Tibial artery (tissue), 4 donors: Measurements from ENCODE around the gene GRHL3.

Experiments used
- DNase-seq, 2 donors: peaks; one replicate each; pipeline ENCODE4 v3.0.0-alpha.2; 2019
- H3K27ac ChIP-seq, 2 donors: fragments of 200-600 bp; sonication (generic) in 1 of 2; 1 replicate in 1 of 2; 2 replicates in 1 of 2; pipeline ENCODE4 v1.5.1; 2018 to 2019; ENCODE audit warnings: mild to moderate bottlenecking in 1 of 2
- H3K27me3 ChIP-seq, 2 donors: fragments of 200-600 bp; sonication (generic) in 1 of 2; one replicate each; pipeline versions ENCODE4 v1.5.1 to v1.6.0; 2016 to 2019
- H3K36me3 ChIP-seq, 3 donors: fragments of 200-600 bp; sonication (generic) in 2 of 3; one replicate each; pipeline ENCODE4 v1.5.1; 2016 to 2019; ENCODE audit warnings: mild to moderate bottlenecking in 2 of 3
- H3K4me1 ChIP-seq, 4 donors: fragments of 200-600 bp; sonication (generic) in 2 of 4; 1 replicate in 3 of 4; 2 replicates in 1 of 4; pipeline ENCODE4 v1.5.1; 2016 to 2019
- H3K4me3 ChIP-seq, 2 donors: fragments of 200-600 bp; sonication (generic) in 1 of 2; 1 replicate in 1 of 2; 2 replicates in 1 of 2; pipeline ENCODE4 v1.5.1; 2018 to 2019; ENCODE audit warnings: mild to moderate bottlenecking in 2 of 2
- H3K9me3 ChIP-seq, 3 donors: fragments of 200-600 bp; sonication (generic) in 1 of 3; one replicate each; pipeline ENCODE4 v1.5.1; 2016 to 2019
- CTCF ChIP-seq, 2 experiments: fragments of 200-600 bp in 1 of 2; fragments of 450-650 bp in 1 of 2; IDR thresholded peaks; one replicate each; pipeline ENCODE4 v1.5.1; 2017 to 2019; ENCODE audit warnings: antibody characterized with exemption in 2 of 2, mild to moderate bottlenecking in 1 of 2, moderate library complexity in 1 of 2
- intact Hi-C: fragments of 100-400 bp; cut with DNase I; formaldehyde crosslinking; loops from one replicate; pipeline ENCODE4 v1.15.0; 2023; ENCODE audit warnings: low total_unique reads

Gene GRHL3

GRCh38 chr1:24277420-24278169 is 41.6 kb upstream of the GRHL3 start:
- H3K27me3 ChIP-seq = peaks cover 0 to 28% of the 10 kb centered on the region in 2 donors
- intact Hi-C loops = no loop called here
- H3K27ac ChIP-seq = no peak overlapping the region
- no peaks in the 10 kb centered on the region for H3K36me3 ChIP-seq
- no peak for DNase-seq
- H3K4me3 ChIP-seq = no peak overlapping the region
- H3K4me1 ChIP-seq = peaks cover 0 to 7% (median 0%) of the 10 kb centered on the region in 4 donors
- no peak for TF ChIP-seq CTCF (IDR thresholded peaks at IDR 0.05)
- peaks cover 0 to 9% (median 0%) of the 10 kb centered on the region in 3 donors for H3K9me3 ChIP-seq

DNA sequence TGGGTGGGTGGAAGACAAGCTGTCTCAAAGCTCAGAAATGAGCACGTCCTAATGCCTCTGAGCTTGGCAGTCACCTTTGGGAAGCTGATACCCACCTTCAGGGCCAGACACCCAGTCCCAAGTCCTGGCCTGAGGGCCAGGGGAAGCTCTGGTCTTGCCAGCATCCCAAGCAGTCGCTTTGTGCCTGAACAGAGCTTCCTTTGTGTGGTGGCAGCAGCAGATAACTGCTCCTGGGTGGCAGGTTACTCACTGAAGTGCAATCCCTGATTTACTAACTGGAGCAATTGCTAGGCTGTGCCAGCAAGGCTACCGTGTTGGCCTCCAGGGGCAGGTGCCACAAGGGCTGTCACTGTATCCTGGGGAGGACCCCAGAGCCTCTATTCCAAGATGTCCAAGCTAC is 40.4 kb upstream of the GRHL3 start:
- Histone ChIP-seq H3K27ac (no peak overlapping the region), H3K36me3 (no peaks in the 10 kb centered on the region), H3K9me3 (peaks cover 0 to 4% (median 0%) of the 10 kb centered on the region in 3 donors), H3K4me1 (peaks cover 0 to 7% (median 0%) of the 10 kb centered on the region in 4 donors), H3K4me3 (no peak overlapping the region), H3K27me3 (peaks cover 0 to 27% of the 10 kb centered on the region in 2 donors)
- intact Hi-C loops = no loop called here
- no peak for DNase-seq
- TF ChIP-seq CTCF (IDR thresholded peaks at IDR 0.05) = no peak

- no peaks in the 10 kb centered on the region for H3K36me3 ChIP-seq
- H3K4me3 ChIP-seq = no peak overlapping the region
- no peaks in the 10 kb centered on the region for H3K9me3 ChIP-seq
- H3K27ac ChIP-seq = no peak overlapping the region
- peaks cover 0 to 19% of the 10 kb centered on the region in 2 donors for H3K27me3 ChIP-seq
- peaks cover 0 to 7% (median 0%) of the 10 kb centered on the region in 4 donors for H3K4me1 ChIP-seq
- DNase-seq = no peak
- TF ChIP-seq CTCF (IDR thresholded peaks at IDR 0.05) = no peak
- intact Hi-C loops = no loop called here
Measured at GRCh38 chr1:24279590-24280232, 39.4 kb upstream of the GRHL3 start.

DNA sequence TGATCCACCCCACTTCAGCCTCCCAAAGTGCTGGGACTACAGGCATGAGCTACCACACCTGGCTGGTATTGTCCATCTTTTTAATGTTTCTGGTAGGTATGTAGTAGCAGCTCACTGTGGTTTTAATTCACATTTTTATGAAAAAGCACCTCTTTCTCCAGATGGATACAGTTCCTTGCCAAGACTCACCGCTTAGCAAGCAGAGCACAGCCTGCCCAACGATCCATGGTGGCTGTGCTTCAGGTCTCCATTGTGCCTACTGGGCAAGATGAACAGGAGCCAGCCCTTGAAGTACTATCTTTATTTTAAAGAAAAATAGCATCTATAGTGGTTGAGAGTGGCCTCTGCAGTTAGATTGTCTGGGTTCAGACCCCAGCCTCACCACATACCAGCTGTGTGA is 37.6 kb upstream of the GRHL3 start:
- H3K4me1 ChIP-seq = peaks cover 0 to 7% (median 0%) of the 10 kb centered on the region in 4 donors
- intact Hi-C loops = no loop called here
- no peak for TF ChIP-seq CTCF (IDR thresholded peaks at IDR 0.05)
- no peak for DNase-seq
- no peaks in the 10 kb centered on the region for H3K9me3 ChIP-seq
- no peaks in the 10 kb centered on the region for H3K36me3 ChIP-seq
- no peak overlapping the region for H3K27ac ChIP-seq
- H3K27me3 ChIP-seq = peaks cover 0 to 19% of the 10 kb centered on the region in 2 donors
- H3K4me3 ChIP-seq = no peak overlapping the region

DNA sequence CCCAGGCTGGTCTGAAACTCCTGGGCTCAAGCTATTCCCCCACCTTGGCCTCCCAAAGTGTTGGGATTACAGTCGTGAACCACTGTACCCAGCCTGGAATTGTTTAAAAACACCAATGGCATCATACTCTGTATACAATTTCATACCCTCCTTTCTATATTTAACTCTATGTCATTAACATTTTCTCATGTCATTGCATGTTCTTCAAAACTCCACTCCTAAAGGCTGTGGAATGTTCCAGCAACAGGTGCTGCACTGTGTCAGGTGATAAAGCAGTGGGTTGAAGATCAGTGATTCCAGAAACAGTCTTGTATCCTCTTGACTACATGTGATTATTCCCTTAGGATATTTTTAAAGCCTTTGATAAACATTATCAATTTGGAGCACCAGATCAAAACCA is 36.7 kb upstream of the GRHL3 start:
- peaks cover 0 to 7% (median 0%) of the 10 kb centered on the region in 4 donors for H3K4me1 ChIP-seq
- no peak overlapping the region for H3K4me3 ChIP-seq
- peaks cover 0 to 14% of the 10 kb centered on the region in 2 donors for H3K27me3 ChIP-seq
- TF ChIP-seq CTCF (IDR thresholded peaks at IDR 0.05) = no peak
- no peak overlapping the region for H3K27ac ChIP-seq
- intact Hi-C loops = no loop called here
- no peak for DNase-seq
- no peaks in the 10 kb centered on the region for H3K36me3 ChIP-seq
- H3K9me3 ChIP-seq = no peaks in the 10 kb centered on the region
